A204.1 (cell line): Measurements from ENCODE around the gene ABCC3.

ENCODE experiments used
- FAIRE-seq: peaks from 2 replicates; lab custom pipeline; 2012; peaks lifted over from hg19 to GRCh38; lab: Jason Lieb, UNC

The ABCC3 gene

DNA sequence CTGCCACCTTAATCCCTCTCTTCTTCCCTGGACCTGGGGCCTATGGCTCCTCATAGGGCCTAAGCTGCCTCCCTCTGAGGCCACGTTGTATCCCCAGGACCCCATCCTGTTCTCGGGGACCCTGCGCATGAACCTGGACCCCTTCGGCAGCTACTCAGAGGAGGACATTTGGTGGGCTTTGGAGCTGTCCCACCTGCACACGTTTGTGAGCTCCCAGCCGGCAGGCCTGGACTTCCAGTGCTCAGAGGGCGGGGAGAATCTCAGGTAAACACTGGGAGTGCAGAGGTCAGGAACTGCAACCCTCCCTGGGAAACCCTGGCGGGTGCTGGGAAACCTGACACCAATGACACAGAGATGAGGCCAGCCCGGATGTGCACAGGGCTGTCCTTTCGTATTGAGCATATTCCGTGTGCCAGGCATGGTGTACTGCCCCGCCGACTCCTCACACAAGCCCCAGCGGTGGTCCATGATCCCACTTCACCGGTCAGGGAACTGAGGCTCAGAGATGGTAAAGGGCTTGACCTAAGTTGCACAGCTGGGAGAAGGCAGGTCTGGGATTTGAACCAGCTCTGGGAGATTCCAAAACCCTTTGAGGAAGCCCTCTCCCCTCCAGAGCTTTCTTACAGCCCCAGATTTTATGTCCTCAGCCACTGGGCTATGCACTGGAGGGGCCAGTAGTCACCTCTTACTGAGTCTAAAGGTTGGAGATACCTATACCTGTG, 50.1 kb downstream of the ABCC3 start:
- FAIRE-seq, result no peak

GRCh38 chr17:50685334-50685665, 50.6 kb downstream of the ABCC3 start:
- FAIRE-seq, result no peak

DNA sequence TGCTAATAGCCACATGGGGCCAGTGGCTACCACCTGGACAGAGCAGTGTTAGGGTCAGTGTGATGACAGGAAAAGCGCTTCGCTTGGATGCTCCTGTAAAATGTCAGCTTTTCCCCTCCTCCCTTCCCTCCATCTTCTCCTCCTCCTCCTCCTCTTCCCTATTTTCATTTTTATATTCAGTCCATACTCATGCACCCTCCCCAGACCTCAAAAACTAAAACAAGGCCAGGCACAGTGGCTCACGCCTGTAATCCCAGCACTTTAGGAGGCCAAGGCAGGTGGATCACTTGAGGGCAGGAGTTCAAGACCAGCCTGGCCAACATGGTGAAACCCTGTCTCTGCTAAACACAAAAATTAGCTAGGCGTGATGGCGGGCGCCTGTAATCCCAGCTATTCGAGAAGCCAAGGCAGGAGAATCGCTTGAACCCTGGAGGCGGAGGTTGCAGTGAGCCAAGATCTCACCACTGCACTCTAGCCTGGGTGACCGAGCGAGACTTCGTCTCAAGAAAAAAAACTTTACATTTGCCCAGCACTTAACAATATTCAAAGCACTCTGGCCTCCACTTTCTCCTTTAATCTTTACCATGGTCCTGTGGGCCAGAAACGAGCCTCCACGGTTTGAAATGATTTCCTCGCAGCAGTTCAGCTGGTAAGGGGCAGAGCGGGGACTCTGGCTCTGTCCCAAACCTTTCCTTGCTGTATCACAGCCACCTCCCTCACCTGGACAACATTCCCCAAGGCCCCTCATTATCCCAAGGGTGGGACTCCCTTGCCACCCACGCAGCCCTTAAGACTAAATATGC, 51.2 kb downstream of the ABCC3 start:
- FAIRE-seq, result no peak

GRCh38 chr17:50686494-50687199, 52.0 kb downstream of the ABCC3 start:
- no peak for FAIRE-seq

GRCh38 chr17:50687200-50688066, 52.8 kb downstream of the ABCC3 start:
- no peak for FAIRE-seq

DNA sequence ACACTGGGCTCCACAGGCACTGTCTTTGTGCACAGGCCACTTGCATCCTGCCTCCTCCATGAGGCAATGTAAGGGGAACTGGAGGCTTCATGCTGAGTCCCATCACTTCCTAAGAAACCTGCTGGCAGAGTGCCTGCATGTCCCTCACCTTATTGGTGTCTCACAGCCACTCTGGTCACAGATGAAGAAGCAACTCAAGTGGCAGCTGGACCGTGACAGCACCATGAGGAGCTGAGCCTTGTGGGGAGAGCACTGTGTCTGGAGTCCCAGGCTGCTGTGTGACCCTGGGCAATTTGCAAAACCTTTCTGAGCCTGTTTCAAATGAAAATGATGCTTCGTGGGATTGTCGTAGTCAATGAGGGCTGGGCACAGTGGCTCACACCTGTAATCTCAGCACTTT, 53.6 kb downstream of the ABCC3 start:
- FAIRE-seq, result no peak

- no peak for FAIRE-seq
Observed at GRCh38 chr17:50689251-50689650, 54.6 kb downstream of the ABCC3 start.

- FAIRE-seq, result no peak
Observed at GRCh38 chr17:50689956-50690886, 55.5 kb downstream of the ABCC3 start.

- FAIRE-seq, result no peak
Observed at GRCh38 chr17:50690887-50691549, 56.3 kb downstream of the ABCC3 start.

- no peak for FAIRE-seq
Observed at GRCh38 chr17:50691550-50692447, 57.1 kb downstream of the ABCC3 start.

DNA sequence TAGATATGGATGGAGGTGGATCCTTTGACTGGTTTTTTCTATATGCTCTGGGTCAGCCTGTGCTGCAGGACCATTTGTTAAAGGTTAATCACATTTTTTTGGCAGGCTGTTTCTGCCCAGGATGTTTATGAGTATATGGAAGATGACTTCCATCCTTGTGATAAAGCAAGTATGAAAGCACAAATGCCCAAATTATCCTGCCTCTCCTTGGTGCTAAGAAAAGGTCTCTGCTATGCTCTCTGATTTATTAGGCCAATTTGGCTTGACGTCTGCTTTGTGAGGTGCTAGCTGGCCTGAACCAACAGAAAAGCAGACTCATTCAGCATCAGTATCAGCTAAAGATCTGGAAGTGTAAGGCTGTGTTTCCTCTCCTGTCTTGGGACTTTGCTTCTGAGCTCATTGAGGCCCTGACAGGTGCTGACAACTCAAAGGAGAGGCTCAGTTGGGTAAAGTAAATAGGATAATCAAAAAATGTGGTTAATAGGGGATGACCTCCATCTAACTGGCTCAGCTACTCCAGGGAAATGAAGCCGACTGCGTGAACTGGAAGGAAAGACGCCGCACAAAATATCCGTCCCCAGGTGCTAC, 57.9 kb downstream of the ABCC3 start:
- no peak for FAIRE-seq

DNA sequence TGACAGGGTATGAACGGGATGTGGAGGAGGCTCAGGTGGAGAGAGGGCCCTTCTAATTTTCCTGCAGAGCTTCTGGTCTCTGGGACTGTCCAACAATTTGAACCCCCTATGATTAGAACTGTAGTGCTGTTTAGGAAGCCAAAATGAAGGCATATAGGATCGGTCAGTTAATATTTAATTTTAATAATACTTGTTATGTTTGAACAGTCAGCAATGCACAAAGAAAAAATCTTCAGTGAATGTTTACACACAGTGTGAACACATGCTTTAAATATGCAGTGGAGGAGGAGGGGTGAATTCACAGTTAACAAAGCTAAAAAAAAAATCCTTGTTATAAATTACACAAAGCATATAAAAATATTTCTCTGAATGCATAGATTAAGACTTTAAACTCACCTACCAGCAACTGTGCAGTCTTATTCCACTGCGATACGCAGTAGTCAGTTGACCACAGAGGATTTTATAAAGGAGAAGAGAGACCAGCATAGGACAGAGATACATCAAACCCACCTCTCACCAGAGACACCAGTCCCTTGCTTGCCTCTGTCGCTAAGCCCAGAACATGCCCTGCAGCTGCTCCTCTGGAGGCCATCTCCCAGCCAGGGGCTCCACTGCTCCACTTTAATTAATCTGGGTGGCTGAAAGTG, 58.5 kb downstream of the ABCC3 start:
- FAIRE-seq, result no peak

GRCh38 chr17:50696365-50696879, 61.7 kb downstream of the ABCC3 start:
- FAIRE-seq, result no peak

- no peak for FAIRE-seq
Observed at GRCh38 chr17:50697062-50697461, 62.4 kb downstream of the ABCC3 start.

DNA sequence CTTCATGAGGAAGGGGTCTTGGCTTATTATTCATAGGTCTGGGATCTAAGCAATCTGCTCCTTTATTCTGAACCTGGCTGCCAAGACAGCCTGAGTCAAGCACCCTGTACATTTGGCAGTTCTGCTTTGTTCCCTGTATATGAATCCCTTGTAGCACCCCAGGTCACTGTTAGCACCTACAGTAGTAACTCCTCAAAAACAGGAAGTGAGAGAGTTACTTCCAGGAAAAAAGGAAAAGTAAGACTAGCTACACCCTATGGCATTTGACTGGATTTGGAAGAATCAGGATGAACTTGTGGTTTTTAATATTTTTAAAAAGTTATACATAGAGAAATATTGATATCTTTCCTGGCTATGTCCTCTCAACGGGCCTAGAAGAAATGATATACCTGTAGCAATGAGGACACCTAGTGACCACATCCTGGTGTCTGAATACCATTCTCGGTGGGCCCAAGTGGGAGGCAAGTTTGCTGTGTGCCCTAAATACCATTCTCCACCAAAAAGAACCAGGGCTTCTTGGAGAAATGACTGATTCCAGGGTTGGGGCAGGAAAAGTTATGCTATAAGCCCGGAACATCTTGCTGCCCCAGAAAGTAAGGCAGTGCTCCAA, 63.1 kb downstream of the ABCC3 start:
- FAIRE-seq, result no peak

DNA sequence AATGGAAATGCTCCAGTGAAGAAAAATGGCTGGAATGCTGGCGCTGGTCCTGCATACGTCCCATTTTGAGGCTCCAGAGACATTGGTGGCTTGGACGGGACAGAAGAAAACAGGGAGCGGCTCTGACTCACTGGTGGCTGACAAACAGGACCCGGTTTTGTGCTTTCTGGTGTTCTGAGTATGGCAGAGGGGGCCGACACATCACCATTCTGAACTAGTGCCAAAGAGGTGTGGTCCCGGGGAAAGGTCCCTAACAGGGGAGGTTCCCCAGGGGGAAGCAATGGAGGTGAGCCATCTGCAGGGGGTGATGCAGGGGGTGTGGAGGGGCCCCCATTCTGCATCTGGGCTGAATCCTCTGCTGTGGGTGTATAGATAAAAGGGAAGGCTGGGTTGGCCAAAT, 64.7 kb downstream of the ABCC3 start:
- FAIRE-seq, result no peak

- no peak for FAIRE-seq
Observed at GRCh38 chr17:50703162-50703561, 68.5 kb downstream of the ABCC3 start.
